GM23338 (cell line): Measurements from ENCODE around the gene PIBF1. TPM values are rescaled to one million over a fixed set of nuclear protein-coding genes. Genes with fewer than 3 reads are reported as not detected.

Experiments
- ATAC-seq: fragments of 200-7000 bp; cut with Tn5 transposase; 3 replicates; pipeline ENCODE4 v1.9.1; 2020
- DNase-seq: peaks from one replicate; pipeline ENCODE4 v3.0.0-alpha.2; 2015; ENCODE audit warnings: low spot score
- H2AFZ ChIP-seq: fragments of 200-600 bp; sonication (generic); 2 replicates; pipeline ENCODE4 v1.8.0; 2016; ENCODE audit warnings: antibody characterized with exemption, mild to moderate bottlenecking, moderate library complexity
- H3F3A ChIP-seq: fragments of 200-600 bp; sonication (generic); replicated peaks from 2 replicates; pipeline ENCODE4 v1.8.0; 2017; ENCODE audit warnings: antibody characterized with exemption, mixed run types, low read depth
- H3K27ac ChIP-seq: fragments of 200-600 bp; sonication (generic); 2 replicates; pipeline ENCODE4 v1.6.1; 2016; ENCODE audit warnings: low read depth
- H3K27me3 ChIP-seq: fragments of 200-600 bp; sonication (generic); 2 replicates; pipeline ENCODE4 v1.8.0; 2016; ENCODE audit warnings: mild to moderate bottlenecking, mixed run types, moderate library complexity; ENCODE audit not compliant: insufficient read depth
- H3K36me3 ChIP-seq: fragments of 200-600 bp; sonication (generic); 2 replicates; pipeline ENCODE4 v1.8.0; 2016; ENCODE audit warnings: mild to moderate bottlenecking; ENCODE audit not compliant: insufficient read depth
- H3K4me1 ChIP-seq: fragments of 200-600 bp; sonication (generic); 2 replicates; pipeline ENCODE4 v1.8.0; 2016; ENCODE audit warnings: mild to moderate bottlenecking, moderate library complexity; ENCODE audit not compliant: insufficient read depth
- H3K4me2 ChIP-seq: fragments of 200-600 bp; sonication (generic); 2 replicates; pipeline ENCODE4 v1.7.1; 2017; ENCODE audit warnings: mixed run types
- H3K4me3 ChIP-seq: fragments of 200-600 bp; sonication (generic); 2 replicates; pipeline ENCODE4 v1.6.1; 2016; ENCODE audit warnings: mixed run types
- H3K79me2 ChIP-seq: fragments of 200-600 bp; sonication (generic); replicated peaks from 2 replicates; pipeline ENCODE4 v1.8.0; 2017; ENCODE audit warnings: mild to moderate bottlenecking; ENCODE audit not compliant: insufficient read depth
- H3K9me2 ChIP-seq: fragments of 200-600 bp; sonication (generic); 2 replicates; pipeline ENCODE4 v1.8.0; 2017; ENCODE audit not compliant: insufficient read depth
- H4K20me1 ChIP-seq: fragments of 200-600 bp; sonication (generic); replicated peaks from 2 replicates; pipeline ENCODE4 v1.8.0; 2017; ENCODE audit warnings: mild to moderate bottlenecking; ENCODE audit not compliant: insufficient read depth
- H3K27ac Mint-ChIP-seq: 2 replicates; pipeline ENCODE4 v1.8.0; 2020; ENCODE audit warnings: inconsistent platforms, mild to moderate bottlenecking, moderate library complexity, mixed read lengths
- H3K27me3 Mint-ChIP-seq: 3 replicates; pipeline ENCODE4 v1.8.0; 2022; ENCODE audit warnings: low read depth, mild to moderate bottlenecking, moderate library complexity, mixed read lengths, inconsistent platforms; ENCODE audit not compliant: insufficient read depth, poor library complexity
- H3K36me3 Mint-ChIP-seq: 3 replicates; pipeline ENCODE4 v1.8.0; 2021; ENCODE audit warnings: low read depth, mild to moderate bottlenecking, inconsistent platforms, moderate library complexity, mixed read lengths
- H3K4me1 Mint-ChIP-seq: 3 replicates; pipeline ENCODE4 v1.8.0; 2020; ENCODE audit warnings: mild to moderate bottlenecking, inconsistent platforms, mixed read lengths
- H3K4me3 Mint-ChIP-seq: 3 replicates; pipeline ENCODE4 v1.8.0; 2021; ENCODE audit warnings: moderate library complexity, mild to moderate bottlenecking, inconsistent platforms, mixed read lengths
- H3K9me3 Mint-ChIP-seq: 3 replicates; pipeline ENCODE4 v1.8.0; 2020; ENCODE audit warnings: moderate library complexity, mild to moderate bottlenecking, inconsistent platforms, mixed read lengths
- CREB1 ChIP-seq: fragments of 250-450 bp; sonication (Bioruptor Pico); IDR thresholded peaks from 2 replicates; pipeline ENCODE4 v1.5.0; 2020; ENCODE audit warnings: low read depth, mild to moderate bottlenecking, moderate library complexity
- ETS1 ChIP-seq: IDR thresholded peaks from 2 replicates; pipeline ENCODE4 v1.6.1; 2016; ENCODE audit warnings: antibody characterized with exemption
- EZH2 ChIP-seq: fragments of 200-600 bp; sonication (generic); IDR thresholded peaks from one replicate; pipeline ENCODE4 v1.8.0; 2017; ENCODE audit warnings: antibody characterized with exemption, mild to moderate bottlenecking, low read depth; ENCODE audit not compliant: unreplicated experiment
- EZH2phosphoT487 ChIP-seq: fragments of 200-600 bp; sonication (generic); IDR thresholded peaks from one replicate; pipeline ENCODE4 v1.8.1; 2018; ENCODE audit warnings: antibody characterized with exemption; ENCODE audit not compliant: unreplicated experiment
- JUNB ChIP-seq: IDR thresholded peaks from one replicate; pipeline ENCODE4 v1.6.1; 2016; ENCODE audit warnings: antibody characterized with exemption; ENCODE audit not compliant: unreplicated experiment
- NANOG ChIP-seq: IDR thresholded peaks from 2 replicates; pipeline ENCODE4 v1.6.1; 2016; ENCODE audit warnings: antibody characterized with exemption, borderline replicate concordance
- POLR2AphosphoS5 ChIP-seq: IDR thresholded peaks from 2 replicates; pipeline ENCODE4 v1.6.1; 2016; ENCODE audit warnings: antibody characterized with exemption, low read depth
- STAT1 ChIP-seq: IDR thresholded peaks from one replicate; pipeline ENCODE4 v1.6.1; 2016; ENCODE audit warnings: antibody characterized with exemption; ENCODE audit not compliant: unreplicated experiment
- ZNF114 ChIP-seq: fragments of 250-450 bp; sonication (Bioruptor Pico); IDR thresholded peaks from 2 replicates; pipeline ENCODE4 v1.5.0; 2020; ENCODE audit warnings: mild to moderate bottlenecking, moderate library complexity
- ZNF331 ChIP-seq: fragments of 250-450 bp; sonication (Bioruptor Pico); IDR thresholded peaks from 2 replicates; pipeline ENCODE4 v1.5.0; 2020; ENCODE audit warnings: low read depth, mild to moderate bottlenecking, moderate library complexity
- ZNF462 ChIP-seq: fragments of 250-450 bp; sonication (Bioruptor Pico); IDR thresholded peaks from 2 replicates; pipeline ENCODE4 v1.5.0; 2020; ENCODE audit warnings: mild to moderate bottlenecking, moderate library complexity
- polyA plus RNA-seq: library from polyadenylated mRNA; unstranded; fragments of >200 nt; fragmentation: Nextera tagmentation; extraction: Ambion mirVana; gene quantifications from 2 replicates; pipeline ENCODE4 v1.2.1, GENCODE V29; 2016
- total RNA-seq: library from RNA; depleted of rRNA; stranded (reverse); fragments of >200 nt; shearing (Covaris generic); gene quantifications from 2 replicates; pipeline ENCODE4 v1.2.3, GENCODE V29; 2014
- TF ChIP-seq, protein P1 (sequence below): IDR thresholded peaks from one replicate; pipeline ENCODE4 v1.6.1; 2018; ENCODE audit warnings: antibody characterized with exemption; ENCODE audit not compliant: unreplicated experiment
- TF ChIP-seq, protein P2 (sequence below), 2 experiments: fragments of 200-600 bp in 1 of 2; sonication (generic) in 1 of 2; conservative IDR thresholded peaks; 2 replicates each; pipeline versions ENCODE4 v1.5.1 to v1.6.1; 2016 to 2017; ENCODE audit warnings: antibody characterized with exemption in 2 of 2, low read depth in 2 of 2, mild to moderate bottlenecking in 2 of 2, moderate library complexity in 1 of 2

The PIBF1 gene
- total and polyA plus RNA-seq, 2 experiments from 2014 or later = 14.9 to 22.6 TPM

- peaks cover 15% of the 10 kb centered on the region for H3K36me3 Mint-ChIP-seq
- H3K27ac Mint-ChIP-seq = no peak overlapping the region
- no peaks in the 10 kb centered on the region for H3K9me2 ChIP-seq
- ATAC-seq (no peak), DNase-seq (no peak)
- TF ChIP-seq STAT1 (no peak), EZH2phosphoT487 (no peak), JUNB (no peak), ZNF114 (no peak), NANOG (no peak), POLR2AphosphoS5 (no peak), ETS1 (no peak), ZNF331 (CRISPR knock-in tag) (no peak), EZH2 (no peak), CREB1 (no peak), ZNF462 (no peak)
- TF ChIP-seq, protein P1, sequence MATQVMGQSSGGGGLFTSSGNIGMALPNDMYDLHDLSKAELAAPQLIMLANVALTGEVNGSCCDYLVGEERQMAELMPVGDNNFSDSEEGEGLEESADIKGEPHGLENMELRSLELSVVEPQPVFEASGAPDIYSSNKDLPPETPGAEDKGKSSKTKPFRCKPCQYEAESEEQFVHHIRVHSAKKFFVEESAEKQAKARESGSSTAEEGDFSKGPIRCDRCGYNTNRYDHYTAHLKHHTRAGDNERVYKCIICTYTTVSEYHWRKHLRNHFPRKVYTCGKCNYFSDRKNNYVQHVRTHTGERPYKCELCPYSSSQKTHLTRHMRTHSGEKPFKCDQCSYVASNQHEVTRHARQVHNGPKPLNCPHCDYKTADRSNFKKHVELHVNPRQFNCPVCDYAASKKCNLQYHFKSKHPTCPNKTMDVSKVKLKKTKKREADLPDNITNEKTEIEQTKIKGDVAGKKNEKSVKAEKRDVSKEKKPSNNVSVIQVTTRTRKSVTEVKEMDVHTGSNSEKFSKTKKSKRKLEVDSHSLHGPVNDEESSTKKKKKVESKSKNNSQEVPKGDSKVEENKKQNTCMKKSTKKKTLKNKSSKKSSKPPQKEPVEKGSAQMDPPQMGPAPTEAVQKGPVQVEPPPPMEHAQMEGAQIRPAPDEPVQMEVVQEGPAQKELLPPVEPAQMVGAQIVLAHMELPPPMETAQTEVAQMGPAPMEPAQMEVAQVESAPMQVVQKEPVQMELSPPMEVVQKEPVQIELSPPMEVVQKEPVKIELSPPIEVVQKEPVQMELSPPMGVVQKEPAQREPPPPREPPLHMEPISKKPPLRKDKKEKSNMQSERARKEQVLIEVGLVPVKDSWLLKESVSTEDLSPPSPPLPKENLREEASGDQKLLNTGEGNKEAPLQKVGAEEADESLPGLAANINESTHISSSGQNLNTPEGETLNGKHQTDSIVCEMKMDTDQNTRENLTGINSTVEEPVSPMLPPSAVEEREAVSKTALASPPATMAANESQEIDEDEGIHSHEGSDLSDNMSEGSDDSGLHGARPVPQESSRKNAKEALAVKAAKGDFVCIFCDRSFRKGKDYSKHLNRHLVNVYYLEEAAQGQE = no peak
- TF ChIP-seq, protein P2, sequence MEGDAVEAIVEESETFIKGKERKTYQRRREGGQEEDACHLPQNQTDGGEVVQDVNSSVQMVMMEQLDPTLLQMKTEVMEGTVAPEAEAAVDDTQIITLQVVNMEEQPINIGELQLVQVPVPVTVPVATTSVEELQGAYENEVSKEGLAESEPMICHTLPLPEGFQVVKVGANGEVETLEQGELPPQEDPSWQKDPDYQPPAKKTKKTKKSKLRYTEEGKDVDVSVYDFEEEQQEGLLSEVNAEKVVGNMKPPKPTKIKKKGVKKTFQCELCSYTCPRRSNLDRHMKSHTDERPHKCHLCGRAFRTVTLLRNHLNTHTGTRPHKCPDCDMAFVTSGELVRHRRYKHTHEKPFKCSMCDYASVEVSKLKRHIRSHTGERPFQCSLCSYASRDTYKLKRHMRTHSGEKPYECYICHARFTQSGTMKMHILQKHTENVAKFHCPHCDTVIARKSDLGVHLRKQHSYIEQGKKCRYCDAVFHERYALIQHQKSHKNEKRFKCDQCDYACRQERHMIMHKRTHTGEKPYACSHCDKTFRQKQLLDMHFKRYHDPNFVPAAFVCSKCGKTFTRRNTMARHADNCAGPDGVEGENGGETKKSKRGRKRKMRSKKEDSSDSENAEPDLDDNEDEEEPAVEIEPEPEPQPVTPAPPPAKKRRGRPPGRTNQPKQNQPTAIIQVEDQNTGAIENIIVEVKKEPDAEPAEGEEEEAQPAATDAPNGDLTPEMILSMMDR (conservative IDR thresholded peaks at IDR 0.05; ENCODE audit: low read depth in 2 of 2) = no peak
- H3K4me3 ChIP-seq = no peak overlapping the region
- no peaks in the 10 kb centered on the region for H3K9me3 Mint-ChIP-seq
- H2AFZ ChIP-seq = no peak overlapping the region
- H3K27ac ChIP-seq = no peak overlapping the region
- H3K27me3 ChIP-seq = no peaks in the 10 kb centered on the region
- no peaks in the 10 kb centered on the region for H3F3A ChIP-seq
- H3K4me2 ChIP-seq = no peak overlapping the region
- no peak overlapping the region for H3K4me3 Mint-ChIP-seq
- H3K27me3 Mint-ChIP-seq = no peaks in the 10 kb centered on the region
- H4K20me1 ChIP-seq = no peaks in the 10 kb centered on the region
- H3K4me1 ChIP-seq = no peaks in the 10 kb centered on the region
- no peaks in the 10 kb centered on the region for H3K79me2 ChIP-seq
- H3K4me1 Mint-ChIP-seq = no peaks in the 10 kb centered on the region
- no peaks in the 10 kb centered on the region for H3K36me3 ChIP-seq
These were observed 16.9 kb downstream of the PIBF1 start for GRCh38 chr13:72798817-72799216.
